HepG2 (cell line): Measurements from ENCODE around the gene GPRIN2. TPM values are rescaled to one million over a fixed set of nuclear protein-coding genes. Genes with fewer than 3 reads are reported as not detected.

ENCODE experiments used
- ATAC-seq: fragments of 200-7000 bp; cut with Tn5 transposase; 3 replicates; pipeline ENCODE4 v1.9.1; 2020; ENCODE audit warnings: mild to moderate bottlenecking, moderate library complexity
- BruUV-seq: library from RNA; stranded (reverse); fragments of 400-500 nt; replicated peaks from 2 replicates; lab custom pipeline; 2021; lab: Mats Ljungman, UMichigan
- CTCF ChIA-PET: fragments of 300-600 bp; formaldehyde crosslinking; extraction: SDS; loops from one replicate; lab custom pipeline; 2021; ENCODE audit warnings: low total read pairs, inconsistent platforms, low intra/inter-chr PET ratio; lab: Yijun Ruan, JAX
- POLR2A ChIA-PET: fragments of 350-600 bp; sonication (Branson Sonifier 250); formaldehyde crosslinking; loops from one replicate; lab custom pipeline; 2020; ENCODE audit warnings: antibody characterized with exemption, inconsistent platforms; lab: Yijun Ruan, JAX
- DNase-seq: peaks from one replicate; pipeline ENCODE4 v3.0.0-alpha.2; 2015; ENCODE audit warnings: low spot score
- FAIRE-seq: peaks from 3 replicates; lab custom pipeline; 2011; peaks lifted over from hg19 to GRCh38; lab: Jason Lieb, UNC
- H2AFZ ChIP-seq: one replicate; pipeline ENCODE4 v1.6.1; 2011; ENCODE audit warnings: low read length, inconsistent platforms
- H3K27ac ChIP-seq: fragments of 300-600 bp; 3 replicates; pipeline ENCODE4 v1.8.0; 2011; ENCODE audit warnings: mixed run types, mild to moderate bottlenecking, mixed read lengths, low read length, inconsistent platforms; ENCODE audit not compliant: insufficient read depth; ENCODE audit errors: extremely low read length
- H3K27me3 ChIP-seq, 2 experiments: fragments of 200-600 bp in 1 of 2; 2 replicates in 1 of 2; 3 replicates in 1 of 2; pipeline versions ENCODE4 v1.6.0 to v1.8.0; 2011; ENCODE audit warnings: low read length in 2 of 2, mild to moderate bottlenecking in 2 of 2, moderate library complexity in 2 of 2, inconsistent platforms in 1 of 2; ENCODE audit not compliant: insufficient read depth in 2 of 2, control insufficient read depth in 1 of 2
- H3K36me3 ChIP-seq, 2 experiments: fragments of 200-600 bp in 1 of 2; replicated peaks in 1 of 2; 2 replicates in 1 of 2; 3 replicates in 1 of 2; pipeline versions ENCODE4 v1.5.1 to v1.8.0; 2011; ENCODE audit warnings: low read length in 2 of 2, inconsistent platforms in 1 of 2; ENCODE audit not compliant: insufficient read depth in 2 of 2, control insufficient read depth in 1 of 2
- H3K4me1 ChIP-seq: 2 replicates; pipeline ENCODE4 v1.5.1; 2012; ENCODE audit warnings: low read length, inconsistent platforms; ENCODE audit not compliant: insufficient read depth
- H3K4me2 ChIP-seq: 2 replicates; pipeline ENCODE4 v1.6.0; 2011; ENCODE audit warnings: low read depth, low read length, inconsistent platforms
- H3K4me3 ChIP-seq, 3 experiments: fragments of 200-600 bp in 1 of 3; sonication (generic), shearing (Covaris generic) in 1 of 3; replicated peaks in 1 of 3; 2 replicates each; pipeline ENCODE4 v1.5.1; 2011 to 2016; ENCODE audit warnings: low read length in 3 of 3, inconsistent platforms in 2 of 3, low read depth in 2 of 3, mild to moderate bottlenecking in 2 of 3, control low read depth in 1 of 3, mixed read lengths in 1 of 3; ENCODE audit not compliant: insufficient read depth in 1 of 3
- H3K79me2 ChIP-seq: one replicate; pipeline ENCODE4 v1.6.1; 2011; ENCODE audit warnings: low read length, inconsistent platforms; ENCODE audit not compliant: insufficient read depth
- H3K9ac ChIP-seq: 2 replicates; pipeline ENCODE4 v1.6.0; 2011; ENCODE audit warnings: mild to moderate bottlenecking, low read depth, low read length, inconsistent platforms; ENCODE audit not compliant: insufficient read depth
- H3K9me3 ChIP-seq: 2 replicates; pipeline ENCODE4 v1.5.1; 2012; ENCODE audit warnings: mild to moderate bottlenecking, low read length
- H4K20me1 ChIP-seq: 2 replicates; pipeline ENCODE4 v1.6.0; 2011; ENCODE audit warnings: inconsistent platforms, mild to moderate bottlenecking, low read length, moderate library complexity; ENCODE audit not compliant: insufficient read depth
- AGO2 ChIP-seq: fragments of 200-400 bp; formaldehyde crosslinking; optimal IDR thresholded peaks from 2 replicates; pipeline ENCODE3; 2017; ENCODE audit warnings: mild to moderate bottlenecking, low read depth, low read length, moderate library complexity
- HNRNPK ChIP-seq: fragments of 200-400 bp; formaldehyde crosslinking; IDR thresholded peaks from 2 replicates; pipeline ENCODE4 v1.6.1; 2018; ENCODE audit warnings: low read length, low read depth, moderate library complexity, mild to moderate bottlenecking; ENCODE audit not compliant: poor library complexity, severe bottlenecking
- MEIS2 ChIP-seq: sonication (generic); formaldehyde crosslinking; IDR thresholded peaks from 2 replicates; pipeline ENCODE4 v1.9.0; 2021; ENCODE audit warnings: mild to moderate bottlenecking, missing genetic modification reagents
- RBM39 ChIP-seq: fragments of 200-400 bp; formaldehyde crosslinking; IDR thresholded peaks from one replicate; pipeline ENCODE4 v1.6.1; 2018; ENCODE audit warnings: antibody characterized with exemption, mild to moderate bottlenecking, low read depth, low read length; ENCODE audit not compliant: poor library complexity, severe bottlenecking
- SP2 ChIP-seq: sonication (generic); formaldehyde crosslinking; IDR thresholded peaks from 2 replicates; pipeline ENCODE4 v1.5.1; 2020; ENCODE audit warnings: mild to moderate bottlenecking, missing genetic modification reagents
- TEAD3 ChIP-seq: optimal IDR thresholded peaks from 2 replicates; pipeline ENCODE3; 2016; ENCODE audit warnings: borderline replicate concordance
- ZNF451 ChIP-seq: sonication (generic); formaldehyde crosslinking; IDR thresholded peaks from 2 replicates; pipeline ENCODE4 v1.5.0; 2020; ENCODE audit warnings: mild to moderate bottlenecking, missing genetic modification reagents
- ZSCAN21 ChIP-seq: sonication (generic); formaldehyde crosslinking; IDR thresholded peaks from 2 replicates; pipeline ENCODE4 v1.8.0; 2022; ENCODE audit warnings: mild to moderate bottlenecking, missing genetic modification reagents, moderate library complexity, borderline replicate concordance
- WGBS: methylation state at CpG from one replicate; pipeline ENCODE4 v1.1.6; 2017; ENCODE audit warnings: low lambda C conversion rate; 5-methylcytosine and 5-hydroxymethylcytosine counted together
- in situ Hi-C: cut with HindIII; loops from 2 replicates; pipeline ENCODE4 v1.10.0; 2017; ENCODE audit warnings: low pct_unique_long_range_greater_than_20kb; ENCODE audit not compliant: extremely low pct_ligation_motif_present
- intact Hi-C: fragments of 100-400 bp; cut with micrococcal nuclease; formaldehyde crosslinking; loops from one replicate; pipeline ENCODE4 v1.10.0; 2022; ENCODE audit not compliant: unreplicated experiment
- polyA plus RNA-seq, 8 experiments: library from polyadenylated mRNA; depleted of rRNA in 3 of 8; stranded (reverse) in 7 of 8; unstranded in 1 of 8; fragments of >200 nt; fragmentation: Illumina TruSeq in 4 of 8; extraction: Trizol in 4 of 8; gene quantifications; 2 replicates each; pipeline versions ENCODE4 v1.2.1 to v1.2.3, GENCODE V29; 2011 to 2016; ENCODE audit warnings: low read depth in 4 of 8, missing spikeins in 1 of 8, mixed read lengths in 1 of 8; ENCODE audit not compliant: insufficient read depth in 1 of 8
- total RNA-seq, 5 experiments: library from RNA; depleted of rRNA; stranded (reverse); fragments of >200 nt; fragmentation: Illumina TruSeq; extraction: Trizol; gene quantifications; 2 replicates each; pipeline ENCODE4 v1.2.3, GENCODE V29; 2016; ENCODE audit warnings: low read depth in 1 of 5
- TF ChIP-seq, protein P1 (sequence below), 2 experiments: IDR thresholded peaks; 2 replicates each; pipeline ENCODE4 v1.6.1; 2011 to 2012; ENCODE audit warnings: low read length in 2 of 2, borderline replicate concordance in 1 of 2, low read depth in 1 of 2, mild to moderate bottlenecking in 1 of 2, moderate library complexity in 1 of 2
- TF ChIP-seq, protein P2 (sequence below): sonication (generic); formaldehyde crosslinking; IDR thresholded peaks from 2 replicates; pipeline ENCODE4 v1.8.1; 2023; ENCODE audit warnings: missing genetic modification reagents, mild to moderate bottlenecking, borderline replicate concordance
- TF ChIP-seq, protein P3 (sequence below): sonication (generic); formaldehyde crosslinking; IDR thresholded peaks from 2 replicates; pipeline ENCODE4 v1.5.0; 2020; ENCODE audit warnings: mild to moderate bottlenecking, missing genetic modification reagents, moderate library complexity

Gene GPRIN2
- total and polyA plus RNA-seq, 2 of the 13 experiments (the other 11 are each of a cell fraction or from before 2014, with no cell fraction given): not detected

DNA sequence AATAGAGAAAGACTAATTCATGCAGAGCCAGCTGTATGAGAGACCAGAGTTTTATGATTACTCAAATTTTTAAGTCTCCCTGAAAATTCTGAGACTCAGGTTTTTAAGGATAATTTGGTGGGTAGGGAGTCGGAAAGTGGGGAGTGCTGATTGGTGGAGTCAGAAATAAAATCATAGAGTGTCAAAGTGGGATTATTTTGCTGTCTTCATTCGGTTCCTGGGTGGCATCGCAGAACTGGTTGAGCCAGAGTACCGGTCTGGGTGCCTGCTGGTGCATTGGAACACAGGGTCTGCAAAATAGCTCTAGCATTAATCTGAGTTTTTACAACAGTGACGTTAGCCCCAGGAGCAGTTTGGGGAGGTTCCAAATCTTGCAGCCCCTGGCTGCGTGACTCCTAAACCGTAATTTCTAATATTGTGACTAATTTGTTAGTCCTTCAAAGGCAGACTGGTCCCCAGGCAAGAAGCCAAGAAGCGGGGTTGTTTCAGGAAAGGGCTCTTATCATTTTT is 32.4 kb downstream of the GPRIN2 start:
- H3K4me2 ChIP-seq: no peak overlapping the region
- no peak for FAIRE-seq
- POLR2A ChIA-PET: no interaction called here

More for the DNA sequence above, 32.4 kb downstream of the GPRIN2 start:
- Histone ChIP-seq H2AFZ (no peak overlapping the region), H3K9me3 (no peaks in the 10 kb centered on the region), H3K36me3 (no peaks in the 10 kb centered on the region), H3K27ac (no peak overlapping the region), H3K9ac (no peak overlapping the region), H3K4me1 (peaks cover 12% of the 10 kb centered on the region), H3K79me2 (no peaks in the 10 kb centered on the region), H3K4me3 (no peak overlapping the region), H4K20me1 (no peaks in the 10 kb centered on the region), H3K27me3 (peaks cover 3 to 15% of the 10 kb centered on the region in 2 experiments; a peak in 4 of 5 replicates)
- in situ Hi-C loops (no loop called here), intact Hi-C loops (no loop called here)
- WGBS: 62% methylated on average over 8 of the region's 8 CpGs
- ATAC-seq (no peak), DNase-seq (no peak)
- CTCF ChIA-PET: no interaction called here
- no TSS peak for BruUV-seq
- TF ChIP-seq TEAD3 (no peak), RBM39 (no peak), HNRNPK (no peak), SP2 (no peak), ZSCAN21 (CRISPR knock-in tag) (no peak), AGO2 (no peak), MEIS2 (no peak), ZNF451 (CRISPR knock-in tag) (no peak)
- TF ChIP-seq, protein P1, sequence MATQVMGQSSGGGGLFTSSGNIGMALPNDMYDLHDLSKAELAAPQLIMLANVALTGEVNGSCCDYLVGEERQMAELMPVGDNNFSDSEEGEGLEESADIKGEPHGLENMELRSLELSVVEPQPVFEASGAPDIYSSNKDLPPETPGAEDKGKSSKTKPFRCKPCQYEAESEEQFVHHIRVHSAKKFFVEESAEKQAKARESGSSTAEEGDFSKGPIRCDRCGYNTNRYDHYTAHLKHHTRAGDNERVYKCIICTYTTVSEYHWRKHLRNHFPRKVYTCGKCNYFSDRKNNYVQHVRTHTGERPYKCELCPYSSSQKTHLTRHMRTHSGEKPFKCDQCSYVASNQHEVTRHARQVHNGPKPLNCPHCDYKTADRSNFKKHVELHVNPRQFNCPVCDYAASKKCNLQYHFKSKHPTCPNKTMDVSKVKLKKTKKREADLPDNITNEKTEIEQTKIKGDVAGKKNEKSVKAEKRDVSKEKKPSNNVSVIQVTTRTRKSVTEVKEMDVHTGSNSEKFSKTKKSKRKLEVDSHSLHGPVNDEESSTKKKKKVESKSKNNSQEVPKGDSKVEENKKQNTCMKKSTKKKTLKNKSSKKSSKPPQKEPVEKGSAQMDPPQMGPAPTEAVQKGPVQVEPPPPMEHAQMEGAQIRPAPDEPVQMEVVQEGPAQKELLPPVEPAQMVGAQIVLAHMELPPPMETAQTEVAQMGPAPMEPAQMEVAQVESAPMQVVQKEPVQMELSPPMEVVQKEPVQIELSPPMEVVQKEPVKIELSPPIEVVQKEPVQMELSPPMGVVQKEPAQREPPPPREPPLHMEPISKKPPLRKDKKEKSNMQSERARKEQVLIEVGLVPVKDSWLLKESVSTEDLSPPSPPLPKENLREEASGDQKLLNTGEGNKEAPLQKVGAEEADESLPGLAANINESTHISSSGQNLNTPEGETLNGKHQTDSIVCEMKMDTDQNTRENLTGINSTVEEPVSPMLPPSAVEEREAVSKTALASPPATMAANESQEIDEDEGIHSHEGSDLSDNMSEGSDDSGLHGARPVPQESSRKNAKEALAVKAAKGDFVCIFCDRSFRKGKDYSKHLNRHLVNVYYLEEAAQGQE (IDR thresholded peaks at IDR 0.05; ENCODE audit: borderline replicate concordance in 1 of 2, low read depth in 1 of 2, low read length in 2 of 2): no peak
- TF ChIP-seq, protein P2, sequence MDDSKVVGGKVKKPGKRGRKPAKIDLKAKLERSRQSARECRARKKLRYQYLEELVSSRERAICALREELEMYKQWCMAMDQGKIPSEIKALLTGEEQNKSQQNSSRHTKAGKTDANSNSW: no peak
- TF ChIP-seq, protein P3, sequence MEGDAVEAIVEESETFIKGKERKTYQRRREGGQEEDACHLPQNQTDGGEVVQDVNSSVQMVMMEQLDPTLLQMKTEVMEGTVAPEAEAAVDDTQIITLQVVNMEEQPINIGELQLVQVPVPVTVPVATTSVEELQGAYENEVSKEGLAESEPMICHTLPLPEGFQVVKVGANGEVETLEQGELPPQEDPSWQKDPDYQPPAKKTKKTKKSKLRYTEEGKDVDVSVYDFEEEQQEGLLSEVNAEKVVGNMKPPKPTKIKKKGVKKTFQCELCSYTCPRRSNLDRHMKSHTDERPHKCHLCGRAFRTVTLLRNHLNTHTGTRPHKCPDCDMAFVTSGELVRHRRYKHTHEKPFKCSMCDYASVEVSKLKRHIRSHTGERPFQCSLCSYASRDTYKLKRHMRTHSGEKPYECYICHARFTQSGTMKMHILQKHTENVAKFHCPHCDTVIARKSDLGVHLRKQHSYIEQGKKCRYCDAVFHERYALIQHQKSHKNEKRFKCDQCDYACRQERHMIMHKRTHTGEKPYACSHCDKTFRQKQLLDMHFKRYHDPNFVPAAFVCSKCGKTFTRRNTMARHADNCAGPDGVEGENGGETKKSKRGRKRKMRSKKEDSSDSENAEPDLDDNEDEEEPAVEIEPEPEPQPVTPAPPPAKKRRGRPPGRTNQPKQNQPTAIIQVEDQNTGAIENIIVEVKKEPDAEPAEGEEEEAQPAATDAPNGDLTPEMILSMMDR (CRISPR knock-in tag): no peak
